Activated CD4-positive, alpha-beta T cell treated with anti-CD3 and anti-CD28 coated beads, Interleukin-2, amount 50 U/mL, for 24 hours (primary cell): ENCODE measurements around the gene CCDC88A.
"Not testable (repeated sequence)": the region's sequence is repeated elsewhere in the genome, so short reads cannot be mapped to it uniquely, and the experiment has no call there.

Source experiments
- DNase-seq, 2 donors: peaks; one replicate each; pipeline ENCODE4 v3.0.0-alpha.2; 2020; ENCODE audit warnings: low read depth in 1 of 2, low spot score in 1 of 2

Gene CCDC88A, protein sequence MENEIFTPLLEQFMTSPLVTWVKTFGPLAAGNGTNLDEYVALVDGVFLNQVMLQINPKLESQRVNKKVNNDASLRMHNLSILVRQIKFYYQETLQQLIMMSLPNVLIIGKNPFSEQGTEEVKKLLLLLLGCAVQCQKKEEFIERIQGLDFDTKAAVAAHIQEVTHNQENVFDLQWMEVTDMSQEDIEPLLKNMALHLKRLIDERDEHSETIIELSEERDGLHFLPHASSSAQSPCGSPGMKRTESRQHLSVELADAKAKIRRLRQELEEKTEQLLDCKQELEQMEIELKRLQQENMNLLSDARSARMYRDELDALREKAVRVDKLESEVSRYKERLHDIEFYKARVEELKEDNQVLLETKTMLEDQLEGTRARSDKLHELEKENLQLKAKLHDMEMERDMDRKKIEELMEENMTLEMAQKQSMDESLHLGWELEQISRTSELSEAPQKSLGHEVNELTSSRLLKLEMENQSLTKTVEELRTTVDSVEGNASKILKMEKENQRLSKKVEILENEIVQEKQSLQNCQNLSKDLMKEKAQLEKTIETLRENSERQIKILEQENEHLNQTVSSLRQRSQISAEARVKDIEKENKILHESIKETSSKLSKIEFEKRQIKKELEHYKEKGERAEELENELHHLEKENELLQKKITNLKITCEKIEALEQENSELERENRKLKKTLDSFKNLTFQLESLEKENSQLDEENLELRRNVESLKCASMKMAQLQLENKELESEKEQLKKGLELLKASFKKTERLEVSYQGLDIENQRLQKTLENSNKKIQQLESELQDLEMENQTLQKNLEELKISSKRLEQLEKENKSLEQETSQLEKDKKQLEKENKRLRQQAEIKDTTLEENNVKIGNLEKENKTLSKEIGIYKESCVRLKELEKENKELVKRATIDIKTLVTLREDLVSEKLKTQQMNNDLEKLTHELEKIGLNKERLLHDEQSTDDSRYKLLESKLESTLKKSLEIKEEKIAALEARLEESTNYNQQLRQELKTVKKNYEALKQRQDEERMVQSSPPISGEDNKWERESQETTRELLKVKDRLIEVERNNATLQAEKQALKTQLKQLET (N-terminal part only)

GRCh38 chr2:55419679-55420438, at the start of gene CCDC88A:
TSS of gene CCDC88A (minus strand) at chr2:55419856. CDS start at chr2:55419079, 777 bp downstream.
- peak; percentile 72 to 81 for DNase-seq

DNA sequence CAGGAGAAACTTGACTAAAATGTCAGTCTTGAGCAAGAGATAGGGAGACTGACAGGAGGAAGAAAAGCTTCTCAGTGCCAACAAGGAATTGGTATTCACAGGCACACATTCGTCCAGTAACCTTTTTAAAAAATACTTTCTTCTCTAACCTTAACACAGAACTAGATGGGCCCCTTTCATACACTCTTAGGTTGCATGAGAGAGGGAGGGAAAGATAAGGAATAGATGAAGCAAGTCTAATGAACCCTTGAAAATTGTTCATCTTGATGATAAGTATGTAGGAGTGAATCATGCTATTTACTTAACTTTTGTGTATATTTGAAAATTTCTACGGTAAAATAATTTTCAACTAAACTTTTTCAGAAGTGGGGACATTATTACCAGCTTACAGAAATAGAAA, 42.0 kb upstream of the CCDC88A start:
- DNase-seq: no peak

DNA sequence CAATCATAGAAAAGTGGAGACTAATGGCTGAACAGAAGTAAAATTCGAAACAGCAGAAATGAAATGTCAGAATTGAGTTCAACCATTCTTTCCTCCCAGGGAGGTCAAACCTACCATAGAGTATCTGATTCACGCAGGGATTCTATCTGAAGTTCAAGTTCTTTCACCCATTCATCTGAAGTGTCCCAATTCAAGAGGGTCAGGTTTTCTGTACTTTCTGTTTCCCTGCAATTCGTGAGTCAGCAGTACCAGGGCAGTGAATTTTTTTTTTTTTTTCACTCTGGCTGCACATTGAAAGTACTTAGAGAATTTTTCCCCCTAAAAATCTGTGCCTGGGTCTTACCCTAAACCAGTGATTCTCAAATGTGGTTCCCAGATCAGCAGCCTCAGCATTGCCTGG, 40.9 kb upstream of the CCDC88A start:
- DNase-seq: no peak

GRCh38 chr2:55459714-55460274, 40.1 kb upstream of the CCDC88A start:
- DNase-seq: no peak

DNA sequence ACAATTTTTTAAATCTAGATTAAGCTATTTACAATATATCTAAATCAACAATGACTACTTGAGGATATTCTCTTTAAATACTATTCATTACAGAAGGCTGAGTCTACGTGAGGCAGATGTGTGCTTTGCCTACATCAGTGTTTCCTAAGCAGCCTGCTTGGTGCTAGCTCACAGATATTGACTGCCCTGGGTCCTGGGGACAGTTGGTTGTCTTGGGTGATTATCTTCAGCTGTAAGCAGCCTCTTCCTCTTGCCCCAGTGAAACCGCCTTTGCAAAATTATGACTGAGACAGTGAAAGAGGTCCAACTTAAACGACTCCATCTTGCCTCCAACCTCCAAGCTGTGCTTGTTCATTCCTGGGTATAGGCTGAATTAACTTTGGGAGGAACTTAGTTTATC, 39.6 kb upstream of the CCDC88A start:
- no peak for DNase-seq

DNA sequence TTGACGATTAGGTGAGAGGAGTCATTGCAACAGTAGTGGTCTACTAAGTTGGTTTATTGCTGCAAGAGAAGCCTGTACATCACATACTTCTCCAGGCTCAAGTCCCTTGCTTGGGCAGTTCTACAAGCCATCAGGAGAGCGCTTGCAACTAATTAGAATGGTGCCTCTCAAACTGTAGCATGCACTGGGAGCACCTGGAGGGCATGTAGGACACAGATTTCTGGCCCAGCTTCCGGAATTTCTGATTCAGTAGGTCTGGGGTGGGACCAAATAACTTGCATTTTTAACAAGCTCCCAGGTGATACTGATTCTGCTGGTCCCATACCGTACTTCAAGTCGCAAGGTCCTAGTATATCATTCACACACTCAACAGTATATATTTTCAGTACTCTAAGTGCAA, 34.5 kb upstream of the CCDC88A start:
- DNase-seq: no peak

DNA sequence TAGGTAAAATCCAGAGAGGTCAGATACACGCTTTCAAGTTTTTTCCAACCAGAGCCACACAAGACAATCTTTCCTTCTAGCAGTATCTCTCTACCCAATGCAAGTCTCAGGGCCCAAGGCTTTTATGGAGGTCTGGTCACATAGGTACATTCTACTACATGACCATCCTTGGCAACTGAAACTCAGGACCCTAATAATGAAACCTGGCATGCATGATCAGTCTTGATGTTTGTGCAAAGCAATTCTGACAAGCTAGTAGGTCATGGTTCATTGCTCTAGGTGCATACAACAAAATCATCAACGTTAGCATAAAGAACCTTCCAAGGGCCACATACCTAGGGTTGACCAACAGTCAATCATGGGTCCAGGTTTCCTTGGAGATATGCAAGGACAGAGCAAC, 33.2 kb upstream of the CCDC88A start:
- no peak for DNase-seq

DNA sequence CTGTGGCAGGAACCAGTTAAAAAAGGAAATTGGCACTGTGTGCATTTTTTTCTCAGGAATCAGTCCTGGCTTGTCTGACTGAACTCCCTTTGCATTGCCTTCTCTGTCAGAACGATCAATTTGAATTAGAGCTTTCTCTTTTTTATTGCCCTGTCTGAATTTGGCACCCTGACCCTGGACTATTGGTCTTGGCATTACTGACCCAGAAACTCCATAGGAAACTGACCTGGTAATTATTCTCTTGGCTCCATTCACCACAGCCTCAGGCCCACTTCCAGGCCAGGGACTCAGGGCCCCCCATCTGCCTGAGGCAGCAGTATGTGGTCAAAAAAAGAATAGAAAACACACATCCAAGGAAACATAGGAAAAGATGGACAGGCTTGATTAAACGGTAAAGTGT, 32.0 kb upstream of the CCDC88A start:
- no peak for DNase-seq

- DNase-seq: not testable (repeated sequence)
Measured at GRCh38 chr2:55450014-55450413, 30.4 kb upstream of the CCDC88A start.

DNA sequence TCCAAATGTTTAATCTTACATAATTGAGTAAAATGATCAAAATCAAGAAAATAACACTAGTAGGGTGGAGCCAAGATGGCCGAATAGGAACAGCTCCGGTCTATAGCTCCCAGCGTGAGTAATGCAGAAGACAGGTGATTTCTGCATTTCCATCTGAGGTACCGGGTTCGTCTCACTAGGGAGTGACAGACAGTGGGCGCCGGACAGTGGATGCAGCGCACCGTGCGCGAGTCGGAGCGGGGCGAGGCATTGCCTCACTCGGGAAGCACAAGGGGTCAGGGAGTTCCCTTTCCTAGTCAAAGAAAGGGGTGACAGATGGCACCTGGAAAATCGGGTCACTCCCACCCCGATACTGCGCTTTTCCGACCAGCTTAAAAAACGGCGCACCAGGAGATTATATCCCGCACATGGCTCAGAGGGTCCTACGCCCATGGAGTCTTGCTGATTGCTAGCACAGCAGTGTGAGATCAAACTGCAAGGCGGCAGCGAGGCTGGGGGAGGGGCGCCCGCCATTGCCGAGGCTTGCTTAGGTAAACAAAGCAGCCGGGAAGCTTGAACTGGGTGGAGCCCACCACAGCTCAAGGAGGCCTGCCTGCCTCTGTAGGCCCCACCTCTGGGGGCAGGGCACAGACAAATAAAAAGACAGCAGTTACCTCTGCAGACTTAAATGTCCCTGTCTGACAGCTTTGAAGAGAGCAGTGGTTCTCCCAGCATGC, 22.5 kb upstream of the CCDC88A start:
- not testable (repeated sequence) for DNase-seq

GRCh38 chr2:55441280-55441892, 21.7 kb upstream of the CCDC88A start:
- no peak for DNase-seq

DNA sequence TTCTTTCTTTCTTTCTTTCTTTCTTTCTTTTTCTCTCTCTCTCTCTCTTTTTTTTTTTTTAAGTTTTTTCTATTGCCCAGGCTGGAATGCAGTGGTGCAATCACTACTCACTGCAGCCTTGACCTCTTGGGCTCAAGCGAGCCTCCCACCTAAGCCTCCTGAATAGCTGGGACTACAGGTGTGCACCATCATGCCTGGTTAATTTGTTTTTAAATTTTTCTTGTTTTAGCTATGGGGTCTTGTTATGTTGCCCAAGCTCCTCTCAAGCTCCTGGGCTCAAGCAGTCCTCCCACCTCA, 19.4 kb upstream of the CCDC88A start:
- DNase-seq: no peak

- no peak for DNase-seq
Measured at GRCh38 chr2:55438391-55439100, 18.9 kb upstream of the CCDC88A start.

GRCh38 chr2:55437515-55438390, 18.1 kb upstream of the CCDC88A start:
- no peak for DNase-seq

DNA sequence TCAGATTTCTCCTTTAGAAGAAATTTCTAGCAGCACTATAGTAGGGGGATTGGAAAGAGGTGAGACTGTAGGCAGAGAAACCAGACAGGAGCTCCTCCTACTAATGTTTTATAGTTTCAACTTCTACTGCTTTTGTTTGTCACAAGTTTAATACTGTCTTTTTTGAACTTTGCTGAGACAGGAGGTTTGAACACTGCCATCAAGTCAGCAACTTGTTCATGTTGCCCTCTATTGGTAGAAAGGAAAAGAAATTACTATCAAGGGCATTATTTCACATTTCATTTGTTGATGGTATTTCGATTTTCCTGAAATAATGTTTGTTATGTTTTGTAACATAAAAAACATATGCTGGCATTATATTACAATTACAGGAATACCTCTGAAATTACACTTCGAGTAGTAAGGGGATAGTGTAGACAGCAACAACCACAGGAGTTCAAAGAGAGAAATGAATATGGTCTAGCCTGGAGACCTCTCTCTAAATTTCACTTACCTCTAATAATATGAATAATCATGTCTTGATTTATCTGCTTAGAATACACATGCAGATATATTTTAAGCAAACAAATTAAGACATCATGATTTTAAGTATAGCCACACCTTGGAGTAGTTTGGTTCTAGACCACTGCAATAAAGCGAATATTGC, 12.4 kb upstream of the CCDC88A start:
- no peak for DNase-seq

DNA sequence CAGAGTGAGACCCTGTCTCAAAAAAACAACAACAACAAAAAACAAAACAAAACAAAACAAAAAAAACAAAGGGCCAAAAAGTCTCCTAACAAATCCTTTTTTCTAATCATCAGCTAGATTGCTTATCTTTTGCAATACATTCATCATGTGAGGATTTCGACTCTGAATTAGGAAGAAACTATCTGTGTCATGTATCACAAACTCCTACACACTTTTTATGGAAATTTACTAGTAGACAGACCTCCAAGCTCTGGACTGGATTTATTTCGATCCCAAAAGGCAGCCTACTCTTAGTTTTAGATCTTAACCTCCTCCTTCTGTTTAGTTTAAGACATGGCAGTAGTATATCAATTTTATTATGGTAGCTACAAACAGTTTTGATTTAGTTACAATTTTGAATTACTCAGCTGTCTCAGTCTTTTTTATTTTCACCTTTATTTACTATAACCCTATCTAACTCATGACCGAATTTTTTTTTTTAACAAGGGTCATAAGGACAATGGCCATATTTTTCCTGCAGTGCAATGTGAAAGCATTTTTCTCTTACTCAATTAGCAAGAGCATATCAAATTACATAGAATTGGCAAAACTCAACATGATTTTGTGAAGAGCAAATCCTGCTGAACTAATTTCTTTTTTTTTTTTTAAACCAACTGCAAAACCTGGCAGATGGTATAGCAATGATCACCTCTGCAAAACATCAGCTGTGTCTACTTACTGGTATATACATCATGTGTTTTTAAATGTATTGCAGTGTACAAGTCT, 10.7 kb upstream of the CCDC88A start:
- no peak for DNase-seq

DNA sequence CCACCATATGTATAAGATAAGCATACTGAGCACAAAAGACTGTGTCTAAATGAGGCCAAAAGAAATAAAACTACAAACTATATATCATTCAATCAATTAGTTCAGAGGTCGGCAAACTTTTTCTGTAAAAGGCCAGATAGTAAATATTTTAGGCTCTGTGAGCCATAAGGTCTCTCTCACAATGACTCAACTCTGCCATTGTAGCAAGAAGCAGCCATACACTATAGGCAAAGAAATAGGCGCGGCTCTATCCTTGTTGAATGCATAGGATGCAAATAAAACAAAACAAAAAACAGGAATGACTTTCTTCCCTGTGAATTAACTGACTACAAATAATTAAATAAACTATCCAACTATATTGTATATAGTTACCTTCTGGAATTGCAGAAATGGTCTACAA, 8.6 kb upstream of the CCDC88A start:
- DNase-seq: no peak
